Keratinocyte (primary cell): ENCODE data around the gene ZNF248. TPM values are rescaled to one million over a fixed set of nuclear protein-coding genes. Genes with fewer than 3 reads are reported as not detected.
"Not testable (repeated sequence)": the region's sequence is repeated elsewhere in the genome, so short reads cannot be mapped to it uniquely, and the experiment has no call there.

Source experiments
- DNase-seq: peaks from one replicate; pipeline ENCODE4 v3.0.0-alpha.2; 2011; ENCODE audit warnings: low read depth, missing footprints, low spot score
- FAIRE-seq: peaks from 2 replicates; lab custom pipeline; 2011; peaks lifted over from hg19 to GRCh38; lab: Jason Lieb, UNC
- H2AFZ ChIP-seq: 2 replicates; pipeline ENCODE4 v1.6.0; 2012; ENCODE audit warnings: low read length, control low read depth, inconsistent platforms; ENCODE audit not compliant: control insufficient read depth
- H3K27ac ChIP-seq: 2 replicates; pipeline ENCODE4 v1.5.1; 2011; ENCODE audit warnings: low read length; ENCODE audit not compliant: control insufficient read depth, insufficient read depth
- H3K27me3 ChIP-seq: 3 replicates; pipeline ENCODE4 v1.6.0; 2011; ENCODE audit warnings: low read length; ENCODE audit not compliant: control insufficient read depth, insufficient read depth; ENCODE audit errors: extremely low read depth
- H3K36me3 ChIP-seq, 2 experiments: 2 replicates in 1 of 2; 3 replicates in 1 of 2; pipeline ENCODE4 v1.5.1; 2011; ENCODE audit warnings: low read length in 2 of 2, mild to moderate bottlenecking in 1 of 2; ENCODE audit not compliant: control insufficient read depth in 2 of 2, insufficient read depth in 2 of 2; ENCODE audit errors: extremely low read depth in 1 of 2
- H3K4me1 ChIP-seq: 3 replicates; pipeline ENCODE4 v1.5.1; 2011; ENCODE audit warnings: low read length; ENCODE audit not compliant: control insufficient read depth, insufficient read depth; ENCODE audit errors: extremely low read depth
- H3K4me2 ChIP-seq: 3 replicates; pipeline ENCODE4 v1.6.0; 2011; ENCODE audit warnings: low read depth, low read length; ENCODE audit not compliant: control insufficient read depth, insufficient read depth; ENCODE audit errors: extremely low read depth
- H3K4me3 ChIP-seq, 3 experiments: fragments of 200-600 bp in 1 of 3; sonication (generic) in 1 of 3; 2 replicates in 2 of 3; 3 replicates in 1 of 3; pipeline ENCODE4 v1.5.1; 2011 to 2016; ENCODE audit warnings: low read length in 3 of 3, mild to moderate bottlenecking in 3 of 3, control low read depth in 2 of 3, inconsistent platforms in 1 of 3, low read depth in 1 of 3, mixed read lengths in 1 of 3, mixed run types in 1 of 3, moderate library complexity in 1 of 3; ENCODE audit not compliant: control insufficient read depth in 2 of 3, insufficient read depth in 2 of 3; ENCODE audit errors: extremely low read depth in 1 of 3
- H3K79me2 ChIP-seq: 2 replicates; pipeline ENCODE4 v1.6.0; 2012; ENCODE audit warnings: low read length; ENCODE audit not compliant: control insufficient read depth, insufficient read depth
- H3K9ac ChIP-seq: 3 replicates; pipeline ENCODE4 v1.6.0; 2011; ENCODE audit warnings: low read length; ENCODE audit not compliant: control insufficient read depth, insufficient read depth; ENCODE audit errors: extremely low read depth
- H3K9me1 ChIP-seq: 3 replicates; pipeline ENCODE4 v1.6.0; 2011; ENCODE audit warnings: low read length; ENCODE audit not compliant: control insufficient read depth, insufficient read depth; ENCODE audit errors: extremely low read depth
- H3K9me3 ChIP-seq: 2 replicates; pipeline ENCODE4 v1.5.1; 2012; ENCODE audit warnings: low read depth, low read length; ENCODE audit not compliant: control insufficient read depth
- H4K20me1 ChIP-seq: 3 replicates; pipeline ENCODE4 v1.6.0; 2011; ENCODE audit warnings: low read length; ENCODE audit not compliant: control insufficient read depth, insufficient read depth; ENCODE audit errors: extremely low read depth
- CTCF ChIP-seq, 3 experiments: IDR thresholded peaks in 1 of 3; conservative IDR thresholded peaks in 1 of 3; optimal IDR thresholded peaks in 1 of 3; 2 replicates in 2 of 3; 3 replicates in 1 of 3; pipeline versions ENCODE3 to v1.5.1; 2011; ENCODE audit warnings: low read length in 3 of 3, mild to moderate bottlenecking in 3 of 3, moderate library complexity in 2 of 3, control low read depth in 1 of 3, inconsistent platforms in 1 of 3; ENCODE audit not compliant: insufficient read depth in 2 of 3; ENCODE audit errors: extremely low read depth in 1 of 3
- EZH2 ChIP-seq: IDR thresholded peaks from one replicate; pipeline ENCODE4 v1.6.1; 2012; ENCODE audit warnings: inconsistent platforms, mild to moderate bottlenecking, low read length, moderate library complexity
- dilution Hi-C: fragments of 300-500 bp; cut with MboI; formaldehyde crosslinking; loops from one replicate; pipeline ENCODE4 v1.7.0; 2020; ENCODE audit warnings: low sequenced_read_pairs; ENCODE audit not compliant: extremely low pct_ligation_motif_present
- polyA plus RNA-seq, 5 experiments: library from polyadenylated mRNA; depleted of rRNA in 3 of 5; stranded (reverse) in 3 of 5; stranded (forward) in 1 of 5; unstranded in 1 of 5; fragments of >200 nt; gene quantifications; 1 replicate in 1 of 5; 2 replicates in 3 of 5; 3 replicates in 1 of 5; pipeline versions ENCODE4 v1.2.1 to v1.2.3, GENCODE V29; 2011 to 2012; ENCODE audit warnings: missing spikeins in 2 of 5, low read depth in 1 of 5, low replicate concordance in 1 of 5

ZNF248 gene
- polyA plus RNA-seq, 1 donor (not counting 4 experiments of a cell fraction or from before 2014, with no cell fraction given) = 4.9 TPM

- no peak overlapping the region for H2AFZ ChIP-seq
- DNase-seq = no peak
Measured at GRCh38 chr10:37860494-37861190, 3.2 kb upstream of the ZNF248 start.

GRCh38 chr10:37859270-37859669, 1.9 kb upstream of the ZNF248 start:
- H4K20me1 ChIP-seq, H3K4me1 ChIP-seq, H3K27ac ChIP-seq, H3K36me3 ChIP-seq, H3K9me1 ChIP-seq, H2AFZ ChIP-seq, FAIRE-seq, dilution Hi-C loops, H3K9me3 ChIP-seq, H3K9ac ChIP-seq, H3K79me2 ChIP-seq, H3K4me2 ChIP-seq, DNase-seq, H3K27me3 ChIP-seq, H3K4me3 ChIP-seq: not testable (repeated sequence)

More at GRCh38 chr10:37860494-37861190, 3.2 kb upstream of the ZNF248 start:
- Histone ChIP-seq H3K4me3 (no peak overlapping the region), H3K27me3 (no peaks in the 10 kb centered on the region), H3K36me3 (no peaks in the 10 kb centered on the region), H3K9me1 (no peaks in the 10 kb centered on the region), H3K9me3 (no peaks in the 10 kb centered on the region), H3K27ac (no peak overlapping the region), H3K79me2 (peaks cover 4% of the 10 kb centered on the region), H3K4me1 (peaks cover 2% of the 10 kb centered on the region), H4K20me1 (no peaks in the 10 kb centered on the region), H3K9ac (no peak overlapping the region), H3K4me2 (no peak overlapping the region)
- FAIRE-seq = no peak
- dilution Hi-C loops = no loop called here
- TF ChIP-seq EZH2 (no peak), CTCF (optimal IDR thresholded peaks at IDR 0.05 in 1 of 3, IDR thresholded peaks at IDR 0.05 in 1 of 3, conservative IDR thresholded peaks at IDR 0.05 in 1 of 3; ENCODE audit: extremely low read depth in 1 of 3, insufficient read depth in 2 of 3, low read length in 3 of 3) (no peak)
